ENCODE measurements around the gene LAPTM5. TPM values are rescaled to one million over a fixed set of nuclear protein-coding genes. Genes with fewer than 3 reads are reported as not detected.

LAPTM5 gene
- total and polyA plus RNA-seq, 2 donors (not counting 1 experiment from before 2014, with no cell fraction given): 1,384 to 1,519 TPM

DNA sequence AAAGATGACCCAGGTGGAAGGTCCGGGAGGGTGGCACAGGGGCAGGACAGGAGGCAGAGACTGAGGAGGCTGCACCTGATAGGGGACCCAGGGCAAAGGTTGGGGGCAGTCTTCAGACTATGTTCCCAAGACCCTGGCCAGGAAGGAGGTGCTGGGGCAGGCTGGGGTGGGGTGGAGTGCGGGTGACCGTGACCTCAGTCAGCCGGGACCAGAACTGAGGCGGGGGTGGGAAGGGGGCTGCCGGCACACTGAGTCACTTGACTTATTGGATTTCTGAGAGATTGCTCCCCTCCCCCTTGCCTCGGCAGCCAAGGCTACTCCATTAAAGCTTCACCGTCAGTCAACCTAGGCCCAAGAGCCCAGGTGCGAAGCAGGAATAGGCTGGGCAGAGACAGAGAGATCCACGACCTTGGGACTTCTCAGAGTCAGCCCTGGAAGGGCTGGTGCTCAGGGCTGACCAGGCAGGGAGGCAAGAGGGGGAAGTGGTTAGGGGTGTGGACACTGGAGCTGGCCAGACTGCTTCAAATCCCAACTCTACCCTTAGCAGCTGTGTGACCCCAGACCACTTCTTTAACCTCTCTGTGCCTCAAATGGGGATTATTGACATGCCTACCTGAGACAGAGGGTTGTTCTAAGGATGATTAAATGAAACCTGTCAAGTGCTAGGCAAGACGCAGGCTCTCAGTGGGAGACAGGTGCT, 47.9 kb upstream of the LAPTM5 start:
- intact Hi-C loops (cut with micrococcal nuclease): no loop called here
- Histone ChIP-seq H3K9ac (ENCODE audit: low read length) (no peak overlapping the region), H3K4me2 (replicated peaks; ENCODE audit: low read depth, low read length, poor library complexity, severe bottlenecking) (no peak overlapping the region), H3K27ac (ENCODE audit: low read length in 2 of 2) (no peak overlapping the region), H3K4me1 (ENCODE audit: control insufficient read depth in 2 of 2, insufficient read depth in 2 of 2, low read length in 2 of 2) (peaks cover 25% of the 10 kb centered on the region in 2 donors), H3K79me2 (ENCODE audit: control insufficient read depth, insufficient read depth, low read length) (no peaks in the 10 kb centered on the region), H3K36me3 (replicated peaks in 1 of 2; ENCODE audit: control extremely low read depth in 1 of 2, control insufficient read depth in 1 of 2, extremely low read depth in 1 of 2, insufficient read depth in 2 of 2, low read length in 1 of 2) (no peaks in the 10 kb centered on the region), H3K9me3 (ENCODE audit: control extremely low read depth in 1 of 3, control insufficient read depth in 2 of 3, insufficient read depth in 1 of 3, low read length in 2 of 3) (no peaks in the 10 kb centered on the region), H3K4me3 (ENCODE audit: control extremely low read depth in 1 of 5, extremely low read depth in 1 of 5, insufficient read depth in 1 of 5, low read depth in 2 of 5, low read length in 4 of 5) (no peak overlapping the region), H3K27me3 (replicated peaks in 1 of 4; ENCODE audit: control extremely low read depth in 1 of 4, control insufficient read depth in 3 of 4, insufficient read depth in 4 of 4, low read length in 3 of 4) (peaks cover 0 to 62% (median 21%) of the 10 kb centered on the region in 4 experiments), H2AFZ (ENCODE audit: insufficient read depth, low read depth, low read length, poor library complexity, severe bottlenecking) (no peak overlapping the region), H4K20me1 (ENCODE audit: control insufficient read depth, insufficient read depth, low read length, poor library complexity, severe bottlenecking) (no peaks in the 10 kb centered on the region)
- Mint-ChIP-seq H3K4me3 (no peak overlapping the region), H3K27me3 (peaks cover 48% of the 10 kb centered on the region), H3K4me1 (peaks cover 26% of the 10 kb centered on the region), H3K9me3 (ENCODE audit: insufficient read depth) (no peaks in the 10 kb centered on the region), H3K27ac (no peak overlapping the region)
- TF ChIP-seq CTCF (IDR thresholded peaks at IDR 0.05) (no peak), EZH2 (IDR thresholded peaks at IDR 0.05; ENCODE audit: borderline replicate concordance, insufficient read depth, low read depth, low read length, poor library complexity, severe bottlenecking) (no peak)
- 65% methylated on average over 9 of the region's 11 CpGs for WGBS (ENCODE audit: insufficient coverage)
- CTCF ChIA-PET: interaction anchor here (0.7 to 12.5 kb wide), 8 partner anchors 26 to 126 kb away, joined by 3 to 337 read pairs (median 4); no protein-coding TSS in a partner anchor
- DNase-seq (no peak), ATAC-seq (ENCODE audit: low read depth) (no peak)
- POLR2A ChIA-PET: interaction anchor here (0.5 to 2.0 kb wide), 4 partner anchors 15 to 105 kb away, joined by 3 to 6 read pairs (median 4); no protein-coding TSS in a partner anchor

GRCh38 chr1:30804822-30805221, 47.2 kb upstream of the LAPTM5 start:
- no peak overlapping the region for H3K27ac Mint-ChIP-seq

More at GRCh38 chr1:30804822-30805221, 47.2 kb upstream of the LAPTM5 start:
- Mint-ChIP-seq H3K4me3 (no peak overlapping the region), H3K4me1 (peaks cover 26% of the 10 kb centered on the region), H3K9me3 (ENCODE audit: insufficient read depth) (no peaks in the 10 kb centered on the region), H3K27me3 (peaks cover 41% of the 10 kb centered on the region)
- peaks cover 0 to 58% (median 18%) of the 10 kb centered on the region in 4 experiments for H3K27me3 ChIP-seq (replicated peaks in 1 of 4; ENCODE audit: control extremely low read depth in 1 of 4, control insufficient read depth in 3 of 4, insufficient read depth in 4 of 4, low read length in 3 of 4)
- no peak overlapping the region for H3K9ac ChIP-seq (ENCODE audit: low read length)
- H2AFZ ChIP-seq (ENCODE audit: insufficient read depth, low read depth, low read length, poor library complexity, severe bottlenecking): no peak overlapping the region
- TF ChIP-seq CTCF (IDR thresholded peaks at IDR 0.05): no peak
- TF ChIP-seq EZH2 (IDR thresholded peaks at IDR 0.05; ENCODE audit: borderline replicate concordance, insufficient read depth, low read depth, low read length, poor library complexity, severe bottlenecking): no peak
- H3K4me3 ChIP-seq (ENCODE audit: control extremely low read depth in 1 of 5, extremely low read depth in 1 of 5, insufficient read depth in 1 of 5, low read depth in 2 of 5, low read length in 4 of 5): no peak overlapping the region
- no peaks in the 10 kb centered on the region for H4K20me1 ChIP-seq (ENCODE audit: control insufficient read depth, insufficient read depth, low read length, poor library complexity, severe bottlenecking)
- WGBS (ENCODE audit: insufficient coverage): 66% methylated on average over 4 of the region's 5 CpGs
- H3K4me2 ChIP-seq (replicated peaks; ENCODE audit: low read depth, low read length, poor library complexity, severe bottlenecking): no peak overlapping the region
- intact Hi-C loops (cut with micrococcal nuclease): no loop called here
- no peaks in the 10 kb centered on the region for H3K9me3 ChIP-seq (ENCODE audit: control extremely low read depth in 1 of 3, control insufficient read depth in 2 of 3, insufficient read depth in 1 of 3, low read length in 2 of 3)
- H3K79me2 ChIP-seq (ENCODE audit: control insufficient read depth, insufficient read depth, low read length): no peaks in the 10 kb centered on the region
- CTCF ChIA-PET: interaction anchor here (0.9 to 12.5 kb wide), 8 partner anchors 8 to 127 kb away, joined by 3 to 337 read pairs (median 12); no protein-coding TSS in a partner anchor
- H3K36me3 ChIP-seq (replicated peaks in 1 of 2; ENCODE audit: control extremely low read depth in 1 of 2, control insufficient read depth in 1 of 2, extremely low read depth in 1 of 2, insufficient read depth in 2 of 2, low read length in 1 of 2): no peaks in the 10 kb centered on the region
- POLR2A ChIA-PET: interaction anchor here (2.0 kb wide), 1 partner anchor 106 kb away, joined by 5 read pairs; no protein-coding TSS in a partner anchor
- ATAC-seq (ENCODE audit: low read depth) (no peak), DNase-seq (no peak)
- no peak overlapping the region for H3K27ac ChIP-seq (ENCODE audit: low read length in 2 of 2)
- H3K4me1 ChIP-seq (ENCODE audit: control insufficient read depth in 2 of 2, insufficient read depth in 2 of 2, low read length in 2 of 2): peaks cover 25% of the 10 kb centered on the region in 2 donors

Measured in B cell (primary cell).